HUES64 (cell line): Measurements from ENCODE around the gene S100A2. TPM values are rescaled to one million over a fixed set of nuclear protein-coding genes. Genes with fewer than 3 reads are reported as not detected.

Experiments used
- H3K27ac ChIP-seq: 2 replicates; pipeline ENCODE4 v1.7.0; 2013; ENCODE audit warnings: low read depth, low read length, inconsistent platforms
- H3K27me3 ChIP-seq: 2 replicates; pipeline ENCODE4 v1.6.1; 2013; ENCODE audit warnings: mild to moderate bottlenecking, low read length; ENCODE audit not compliant: insufficient read depth
- H3K36me3 ChIP-seq: 2 replicates; pipeline ENCODE4 v1.6.1; 2013; ENCODE audit warnings: mild to moderate bottlenecking, low read length; ENCODE audit not compliant: insufficient read depth
- H3K4me1 ChIP-seq: 2 replicates; pipeline ENCODE4 v1.6.1; 2013; ENCODE audit warnings: mild to moderate bottlenecking, low read length, moderate library complexity; ENCODE audit not compliant: insufficient read depth
- H3K4me3 ChIP-seq: 2 replicates; pipeline ENCODE4 v1.5.1; 2013; ENCODE audit warnings: mild to moderate bottlenecking, low read length, moderate library complexity
- H3K9ac ChIP-seq: 2 replicates; pipeline ENCODE4 v1.6.1; 2013; ENCODE audit warnings: mild to moderate bottlenecking, low read depth, low read length
- H3K9me3 ChIP-seq: 2 replicates; pipeline ENCODE4 v1.6.1; 2013; ENCODE audit warnings: low read depth, low read length; ENCODE audit not compliant: insufficient read depth
- WGBS: fragments of 150-250, 120-280 bp; methylation state at CpG from one replicate; pipeline ENCODE4 v1.1.7; 2013; ENCODE audit warnings: missing lambda C conversion rate; 5-methylcytosine and 5-hydroxymethylcytosine counted together
- polyA plus RNA-seq, 2 experiments: library from polyadenylated mRNA; stranded (reverse); fragments of 50-300 nt; gene quantifications; one replicate each; pipeline ENCODE4 v1.2.3, GENCODE V29; 2013

Gene S100A2
- not detected for polyA plus RNA-seq (2013, experiment 1 of 2)
- not detected for polyA plus RNA-seq (2013, experiment 2 of 2)

DNA sequence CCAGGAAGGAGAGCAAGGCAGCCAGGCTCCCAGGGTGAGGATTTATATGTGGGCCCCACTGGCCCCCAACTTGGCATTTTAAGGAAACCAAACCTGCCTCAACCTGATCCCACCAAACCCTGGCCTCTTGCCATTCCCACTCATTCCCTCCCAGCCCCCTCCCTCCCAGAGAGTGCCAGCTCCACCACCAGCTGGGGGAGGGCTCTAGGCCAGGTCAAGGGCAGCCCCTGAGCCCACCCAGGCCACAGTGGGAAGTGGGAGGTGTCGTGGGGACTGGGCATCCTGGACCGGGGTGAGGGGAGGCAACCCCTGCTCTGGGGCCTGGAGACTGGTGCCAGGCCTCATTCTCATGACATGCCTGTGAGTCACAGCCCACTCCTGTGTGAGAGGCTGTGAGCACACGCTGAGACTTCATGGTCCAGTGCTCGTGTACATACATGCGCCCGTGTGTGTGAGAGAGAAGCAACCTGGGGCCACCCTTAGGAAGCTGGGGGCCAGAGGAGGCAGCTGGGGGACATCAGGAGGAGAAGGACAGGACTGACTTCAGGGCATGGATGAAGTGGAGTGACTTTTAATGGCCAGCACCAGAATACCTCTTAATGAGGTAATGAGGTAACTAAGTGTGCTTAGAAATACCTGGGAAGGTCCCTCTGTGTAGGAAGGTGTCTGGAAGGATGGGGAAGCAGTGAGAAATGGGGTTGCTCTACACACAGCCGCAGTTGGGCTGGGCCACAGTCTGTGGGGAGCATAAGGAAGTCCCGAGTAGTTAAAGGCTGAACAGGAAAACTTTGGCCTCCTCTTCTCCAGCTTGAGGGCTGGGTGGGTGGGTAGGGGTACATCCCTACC lies at the start of gene S100A2:
Gene S100A2, minus strand, starts transcription at position 316 of the 846 bp plus-strand sequence. CDS start 1,967 bp downstream, outside the sequence.
- WGBS, result 74% methylated on average over 8 of the region's 8 CpGs

DNA sequence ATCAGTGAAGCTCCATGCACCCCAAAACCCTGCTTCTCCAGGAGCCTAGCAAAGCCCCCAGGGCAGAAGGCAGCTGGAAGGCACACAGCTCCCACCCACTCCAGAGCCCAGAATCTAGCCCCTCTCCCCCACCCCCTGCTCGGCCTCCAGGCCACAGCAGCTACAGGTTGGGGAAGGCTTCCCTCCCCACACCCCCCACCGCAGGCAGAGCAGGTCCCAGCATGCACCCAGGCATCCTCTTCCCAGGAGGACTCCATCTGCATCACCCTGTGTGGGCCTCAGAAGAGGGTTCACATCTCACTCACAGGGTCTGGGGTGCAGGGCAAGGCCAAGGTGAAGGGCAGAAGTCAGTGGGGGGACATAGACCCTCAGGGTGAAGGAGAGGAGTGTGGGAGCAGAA lies 49.8 kb upstream of the S100A2 start:
- H3K36me3 ChIP-seq, result peaks cover 17% of the 10 kb centered on the region
- H3K4me3 ChIP-seq, result no peak overlapping the region
- H3K27ac ChIP-seq, result no peak overlapping the region
- peaks cover 15% of the 10 kb centered on the region for H3K4me1 ChIP-seq
- H3K27me3 ChIP-seq, result no peaks in the 10 kb centered on the region
- no peaks in the 10 kb centered on the region for H3K9me3 ChIP-seq
- WGBS, result 85% methylated on average over 2 of the region's 2 CpGs
- H3K9ac ChIP-seq, result no peak overlapping the region

More for the DNA sequence above, at the start of gene S100A2:
- Histone ChIP-seq H3K27ac (peak within 1 kb of the TSS; percentile 76), H3K36me3 (no peaks in the 10 kb centered on the region), H3K27me3 (no peaks in the 10 kb centered on the region), H3K9ac (peak within 1 kb of the TSS; percentile 71), H3K9me3 (no peaks in the 10 kb centered on the region), H3K4me1 (peaks cover 31% of the 10 kb centered on the region), H3K4me3 (no peak within 1 kb of the TSS; the same call in 1 of the 2 replicates)

DNA sequence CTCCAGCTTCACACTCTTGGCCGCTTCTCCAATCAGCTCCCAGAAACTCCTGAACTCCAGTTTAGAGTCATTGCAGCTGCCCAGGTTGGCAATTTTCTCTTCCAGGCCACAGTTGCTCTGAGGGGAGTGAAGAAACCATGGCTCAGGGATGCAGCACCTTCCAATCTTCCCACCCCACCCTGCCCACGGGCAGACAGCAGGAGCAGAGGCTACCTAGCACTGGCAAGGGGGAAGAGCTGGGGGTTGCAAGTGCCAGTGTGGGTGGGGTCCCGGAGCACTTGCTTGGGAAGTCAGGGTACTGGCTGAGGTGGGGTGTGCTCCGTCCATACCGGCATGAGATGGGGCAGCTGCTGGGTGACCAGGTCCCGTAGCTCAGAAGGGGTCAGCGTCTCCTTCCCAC lies 49.3 kb upstream of the S100A2 start:
- H3K36me3 ChIP-seq, result peaks cover 15% of the 10 kb centered on the region
- H3K9me3 ChIP-seq, result no peaks in the 10 kb centered on the region
- 94% methylated on average over 7 of the region's 7 CpGs for WGBS
- no peak overlapping the region for H3K27ac ChIP-seq
- peaks cover 19% of the 10 kb centered on the region for H3K4me1 ChIP-seq
- H3K27me3 ChIP-seq, result no peaks in the 10 kb centered on the region
- no peak overlapping the region for H3K9ac ChIP-seq
- H3K4me3 ChIP-seq, result no peak overlapping the region

DNA sequence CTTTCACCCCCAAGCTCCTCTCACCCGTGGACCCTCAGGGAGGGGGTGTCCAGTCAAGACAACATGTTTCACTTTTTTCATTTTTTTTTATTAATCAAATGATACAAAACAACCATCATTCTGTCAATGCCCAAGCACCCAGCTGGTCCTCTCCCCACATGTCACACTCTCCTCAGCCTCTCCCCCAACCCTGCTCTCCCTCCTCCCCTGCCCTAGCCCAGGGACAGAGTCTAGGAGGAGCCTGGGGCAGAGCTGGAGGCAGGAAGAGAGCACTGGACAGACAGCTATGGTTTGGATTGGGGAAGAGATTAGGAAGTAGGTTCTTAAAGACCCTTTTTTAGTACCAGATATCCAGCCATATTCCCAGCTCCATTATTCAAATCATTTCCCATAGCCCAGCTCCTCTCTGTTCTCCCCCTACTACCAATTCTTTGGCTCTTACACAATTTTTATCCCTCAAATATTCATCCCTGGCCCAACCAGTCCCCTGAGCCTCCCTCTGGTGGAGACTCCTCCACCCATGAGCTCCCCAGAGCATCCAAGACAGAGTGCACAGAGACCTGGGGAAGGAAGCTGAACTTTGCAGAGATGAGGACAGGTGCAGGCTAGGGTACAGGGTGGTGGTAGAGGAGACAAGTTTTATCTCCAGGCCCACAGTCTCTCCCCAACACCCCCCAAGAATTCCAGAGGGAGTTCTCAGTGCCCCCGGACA lies 48.7 kb upstream of the S100A2 start:
- 95% methylated on average over 2 of the region's 2 CpGs for WGBS
- no peak overlapping the region for H3K27ac ChIP-seq

DNA sequence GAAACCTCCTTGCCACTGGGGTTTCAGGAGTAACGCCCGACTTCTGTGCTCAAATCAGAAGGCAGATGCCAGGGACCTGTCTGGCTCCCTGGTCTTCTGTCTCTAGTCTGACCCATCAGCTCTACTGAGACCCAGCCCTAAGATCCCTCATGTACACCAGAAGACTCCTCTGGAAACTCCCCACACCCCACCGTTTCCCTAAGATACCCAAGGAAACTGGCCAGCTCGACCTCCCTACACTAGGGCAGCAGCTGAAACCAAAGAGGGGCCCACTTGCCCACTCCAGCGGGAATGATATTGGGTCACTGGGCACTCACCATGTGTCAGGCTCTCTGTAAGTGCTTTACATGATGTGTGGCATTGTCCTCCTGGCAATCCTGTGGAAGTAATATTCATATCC lies 47.8 kb upstream of the S100A2 start:
- peaks cover 1% of the 10 kb centered on the region for H3K36me3 ChIP-seq
- WGBS, result 78% methylated on average over 5 of the region's 5 CpGs
- no peak overlapping the region for H3K9ac ChIP-seq
- H3K4me1 ChIP-seq, result peaks cover 33% of the 10 kb centered on the region
- H3K27ac ChIP-seq, result no peak overlapping the region
- no peaks in the 10 kb centered on the region for H3K27me3 ChIP-seq
- no peaks in the 10 kb centered on the region for H3K9me3 ChIP-seq
- H3K4me3 ChIP-seq, result no peak overlapping the region; the same call in 1 of the 2 replicates

More for the DNA sequence above, 48.7 kb upstream of the S100A2 start:
- Histone ChIP-seq H3K4me3 (no peak overlapping the region), H3K36me3 (peaks cover 11% of the 10 kb centered on the region), H3K27me3 (no peaks in the 10 kb centered on the region), H3K4me1 (peaks cover 24% of the 10 kb centered on the region), H3K9ac (no peak overlapping the region), H3K9me3 (no peaks in the 10 kb centered on the region)

DNA sequence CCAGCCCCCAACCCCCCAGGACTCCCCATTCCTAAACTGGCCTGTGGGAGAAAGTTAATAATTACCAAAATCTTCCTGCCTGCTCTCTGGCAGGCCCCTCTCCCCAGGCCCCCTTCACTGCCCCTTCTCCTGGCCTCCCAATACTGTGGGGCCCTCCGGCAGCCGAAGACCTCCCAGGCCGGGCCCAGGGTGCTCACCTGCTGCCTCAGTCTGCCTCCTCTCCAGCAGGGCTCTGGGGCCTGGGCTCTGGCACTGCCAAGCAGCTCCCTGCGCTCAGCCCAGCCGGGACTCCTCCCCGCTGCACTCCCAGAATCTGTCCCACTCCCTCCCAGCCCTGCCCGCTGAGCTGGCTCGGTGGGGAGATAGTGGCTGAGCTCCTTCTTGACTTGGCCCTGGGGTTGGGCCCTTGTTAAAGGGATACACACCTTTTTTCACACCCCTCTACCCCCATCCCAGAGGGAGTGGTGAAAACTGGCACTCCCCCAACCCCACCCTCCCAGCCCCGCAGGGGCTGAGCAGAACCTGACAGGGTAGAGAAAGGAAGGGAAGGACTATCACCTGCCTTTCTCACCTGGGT lies 47.2 kb upstream of the S100A2 start, which contains the start of gene S100A16:
Gene S100A16, minus strand, starts transcription at position 383 of the 577 bp plus-strand sequence. CDS start 4,986 bp downstream, outside the sequence.
- Histone ChIP-seq H3K9me3 (no peaks in the 10 kb centered on the region), H3K4me1 (peaks cover 38% of the 10 kb centered on the region), H3K27me3 (no peaks in the 10 kb centered on the region), H3K36me3 (no peaks in the 10 kb centered on the region; the same call in 1 of the 2 replicates), H3K4me3 (peak within 1 kb of the TSS; percentile 45), H3K27ac (no peak within 1 kb of the TSS), H3K9ac (peak within 1 kb of the TSS; percentile 25)
- WGBS, result 19% methylated on average over 8 of the region's 9 CpGs

DNA sequence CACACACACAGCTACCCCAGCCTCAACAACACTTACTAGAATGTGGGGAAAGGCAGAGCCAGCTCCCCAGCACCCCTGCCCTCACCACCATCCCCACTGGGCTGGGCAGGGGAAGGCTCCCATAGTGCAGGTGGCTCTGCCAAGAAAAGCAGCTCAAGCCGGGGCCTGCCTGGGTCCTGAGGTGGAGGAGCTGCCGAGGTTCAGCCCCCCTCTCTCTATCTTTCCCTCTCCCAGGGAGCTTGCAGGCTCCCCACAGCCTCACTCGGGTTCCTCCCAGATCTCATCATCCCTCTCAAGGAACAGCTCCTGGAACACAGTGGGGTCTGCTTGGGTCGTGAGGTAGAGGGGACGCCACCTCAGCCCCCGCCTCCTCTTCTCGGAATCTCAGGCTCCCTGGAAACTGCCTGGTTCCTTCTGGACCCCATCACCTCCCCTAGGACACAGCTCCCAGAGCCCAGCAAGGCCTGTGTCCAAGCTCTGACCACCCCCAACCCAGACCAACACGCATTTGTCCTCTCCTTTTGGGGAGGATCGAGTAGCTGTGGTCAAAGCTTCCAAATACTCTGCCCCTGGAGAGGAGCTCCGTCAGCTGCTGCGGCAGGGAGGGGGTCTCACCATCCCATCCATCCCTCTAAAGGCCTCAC lies 46.6 kb upstream of the S100A2 start:
- Histone ChIP-seq H3K9ac (peak overlapping the region; percentile 25), H3K27ac (no peak overlapping the region), H3K4me3 (peak overlapping the region; percentile 45), H3K36me3 (no peaks in the 10 kb centered on the region), H3K27me3 (no peaks in the 10 kb centered on the region), H3K9me3 (no peaks in the 10 kb centered on the region), H3K4me1 (peaks cover 43% of the 10 kb centered on the region)
- WGBS, result 67% methylated on average over 9 of the region's 11 CpGs

DNA sequence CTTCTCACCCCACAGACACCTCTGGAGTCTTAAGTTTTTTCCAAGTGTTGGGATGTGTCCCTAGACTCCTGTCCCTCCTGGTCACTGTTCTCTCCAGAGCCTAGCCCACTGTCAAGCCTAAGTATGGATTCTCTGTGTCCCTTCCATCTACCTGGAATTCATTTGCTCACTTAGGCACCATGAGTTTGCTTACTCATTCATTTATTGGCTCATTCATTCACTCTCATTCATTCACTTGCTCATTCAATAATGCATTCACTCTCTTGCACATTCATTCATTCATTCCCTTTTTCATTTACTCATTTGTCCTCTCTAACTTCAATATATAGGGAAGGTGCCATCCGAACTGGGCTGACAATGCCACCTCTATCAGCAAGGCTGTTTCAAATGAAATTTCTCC lies 45.7 kb upstream of the S100A2 start:
- H3K36me3 ChIP-seq, result no peaks in the 10 kb centered on the region
- H3K4me3 ChIP-seq, result no peak overlapping the region; the same call in 1 of the 2 replicates
- H3K9me3 ChIP-seq, result no peaks in the 10 kb centered on the region
- no peak overlapping the region for H3K9ac ChIP-seq
- H3K27ac ChIP-seq, result no peak overlapping the region
- H3K27me3 ChIP-seq, result no peaks in the 10 kb centered on the region
- H3K4me1 ChIP-seq, result peaks cover 43% of the 10 kb centered on the region
- 93% methylated on average over 1 of the region's 1 CpG for WGBS

DNA sequence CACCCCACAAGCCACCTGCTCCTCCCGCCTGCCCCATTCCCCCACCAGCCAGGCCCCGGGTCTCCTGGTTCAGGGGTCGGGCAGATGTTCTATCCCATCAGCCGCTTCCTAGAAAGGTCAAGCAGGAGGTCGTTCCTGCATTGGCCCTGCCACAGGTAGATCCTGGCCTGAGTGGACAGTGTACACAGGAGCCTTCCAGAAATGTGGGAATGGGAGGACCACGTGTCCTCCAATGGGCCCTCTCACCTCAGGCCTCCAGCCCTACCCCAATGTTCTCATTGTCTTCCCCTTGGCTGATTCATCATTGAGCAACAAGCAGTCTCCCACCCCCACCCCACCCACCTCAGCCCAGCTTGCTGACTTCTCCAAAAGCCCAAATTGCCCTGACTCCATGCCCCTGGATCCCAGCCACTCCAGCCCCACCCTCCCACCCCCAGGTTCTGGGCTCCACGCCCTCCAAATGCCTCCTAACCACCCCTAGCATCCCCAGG lies 45.2 kb upstream of the S100A2 start:
- Histone ChIP-seq H3K9me3 (no peaks in the 10 kb centered on the region), H3K9ac (no peak overlapping the region), H3K36me3 (no peaks in the 10 kb centered on the region), H3K27ac (no peak overlapping the region), H3K4me1 (peaks cover 43% of the 10 kb centered on the region), H3K4me3 (no peak overlapping the region), H3K27me3 (no peaks in the 10 kb centered on the region)
- WGBS, result 89% methylated on average over 7 of the region's 7 CpGs

DNA sequence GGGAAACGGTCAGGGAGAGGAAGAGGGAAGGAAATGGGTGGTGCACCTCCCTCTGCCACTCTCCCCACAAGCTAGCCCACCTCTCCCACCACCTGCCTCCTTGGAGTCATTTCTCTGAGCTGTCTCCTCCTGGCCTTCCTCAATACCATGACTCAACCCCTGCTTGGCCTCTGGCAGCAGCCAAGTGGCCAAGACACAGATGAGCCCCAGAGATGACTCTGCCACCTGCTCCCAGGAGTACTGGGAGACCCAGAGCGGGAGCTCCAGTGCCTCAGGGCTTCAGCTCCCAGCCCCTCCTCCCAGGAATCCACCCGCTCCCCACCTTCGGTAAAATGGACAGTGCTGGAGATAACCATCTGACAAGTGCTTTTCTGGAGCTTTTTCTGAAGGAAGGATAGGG lies 44.7 kb upstream of the S100A2 start:
- Histone ChIP-seq H3K9me3 (no peaks in the 10 kb centered on the region), H3K4me1 (peaks cover 43% of the 10 kb centered on the region), H3K27ac (no peak overlapping the region), H3K9ac (no peak overlapping the region), H3K4me3 (no peak overlapping the region), H3K27me3 (no peaks in the 10 kb centered on the region), H3K36me3 (no peaks in the 10 kb centered on the region)
- WGBS, result 67% methylated on average over 3 of the region's 4 CpGs
